Thoracic aorta (tissue), 2 donors: Measurements from ENCODE around the gene CCDC7. TPM values are rescaled to one million over a fixed set of nuclear protein-coding genes. Genes with fewer than 3 reads are reported as not detected.
"Not testable (repeated sequence)": the region's sequence is repeated elsewhere in the genome, so short reads cannot be mapped to it uniquely, and the experiment has no call there.

Source experiments
- ATAC-seq: fragments of 150-250 bp; one replicate; pipeline ENCODE4 v1.8.0; 2017; ENCODE audit warnings: low read depth; ENCODE audit not compliant: insufficient number of reproducible peaks, low FRiP score
- DNase-seq: peaks from one replicate; pipeline ENCODE4 v3.0.0-alpha.2; 2020; ENCODE audit warnings: low spot score
- H3K27ac ChIP-seq, 2 donors: fragments of 200-600 bp; sonication (generic); 1 replicate in 1 of 2; 2 replicates in 1 of 2; pipeline ENCODE4 v1.5.1; 2016; ENCODE audit warnings: mild to moderate bottlenecking in 2 of 2, moderate library complexity in 2 of 2
- H3K27me3 ChIP-seq: fragments of 200-600 bp; sonication (generic); replicated peaks from 2 replicates; pipeline ENCODE4 v1.6.0; 2016; ENCODE audit warnings: mild to moderate bottlenecking; ENCODE audit not compliant: insufficient read depth
- H3K36me3 ChIP-seq: fragments of 200-600 bp; sonication (generic); one replicate; pipeline ENCODE4 v1.5.1; 2016
- H3K4me1 ChIP-seq, 2 donors: fragments of 200-600 bp; sonication (generic); 1 replicate in 1 of 2; 2 replicates in 1 of 2; pipeline versions ENCODE4 v1.5.1 to v1.6.0; 2016; ENCODE audit warnings: low read depth in 2 of 2, mild to moderate bottlenecking in 1 of 2; ENCODE audit not compliant: control insufficient read depth in 1 of 2
- H3K4me3 ChIP-seq: fragments of 200-600 bp; sonication (generic); 2 replicates; pipeline ENCODE4 v1.5.1; 2016; ENCODE audit warnings: mild to moderate bottlenecking
- H3K9me3 ChIP-seq: fragments of 200-600 bp; sonication (generic); 2 replicates; pipeline ENCODE4 v1.5.1; 2016
- total RNA-seq, 2 donors: library from RNA; depleted of rRNA; stranded (reverse); fragments of >200 nt; gene quantifications; one replicate each; pipeline versions ENCODE4 v1.1.0 to v1.2.3, GENCODE V29; 2016
- TF ChIP-seq, protein P1 (sequence below): fragments of 200-600 bp; sonication (generic); IDR thresholded peaks from one replicate; pipeline ENCODE4 v1.5.1; 2019; ENCODE audit warnings: antibody characterized with exemption

The CCDC7 gene
- total RNA-seq, 2 donors from 2014 or later: 35.6 to 70.8 TPM

DNA sequence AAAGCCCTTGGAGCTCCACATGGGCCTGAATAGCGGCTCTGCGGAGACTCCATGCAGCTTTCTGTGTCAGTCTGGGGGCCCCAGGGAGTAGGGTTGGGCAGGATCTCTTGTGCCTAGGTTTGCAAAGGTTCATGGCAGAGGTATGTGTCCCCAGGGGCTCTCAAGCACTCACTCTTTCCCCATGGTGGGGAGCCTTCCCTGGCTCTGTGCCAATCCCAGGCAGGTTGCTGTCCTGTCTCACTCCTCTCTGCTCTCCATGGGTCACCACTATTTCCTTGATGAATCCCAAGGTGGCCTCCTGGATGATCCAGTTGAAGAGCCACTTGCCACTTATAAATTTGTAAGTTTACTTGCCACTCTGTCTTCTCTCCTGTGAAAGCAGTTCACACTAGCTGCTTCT, 238.4 kb downstream of the CCDC7 start:
- H3K9me3 ChIP-seq: peaks cover 9% of the 10 kb centered on the region
- no peak for ATAC-seq
- TF ChIP-seq, protein P1, sequence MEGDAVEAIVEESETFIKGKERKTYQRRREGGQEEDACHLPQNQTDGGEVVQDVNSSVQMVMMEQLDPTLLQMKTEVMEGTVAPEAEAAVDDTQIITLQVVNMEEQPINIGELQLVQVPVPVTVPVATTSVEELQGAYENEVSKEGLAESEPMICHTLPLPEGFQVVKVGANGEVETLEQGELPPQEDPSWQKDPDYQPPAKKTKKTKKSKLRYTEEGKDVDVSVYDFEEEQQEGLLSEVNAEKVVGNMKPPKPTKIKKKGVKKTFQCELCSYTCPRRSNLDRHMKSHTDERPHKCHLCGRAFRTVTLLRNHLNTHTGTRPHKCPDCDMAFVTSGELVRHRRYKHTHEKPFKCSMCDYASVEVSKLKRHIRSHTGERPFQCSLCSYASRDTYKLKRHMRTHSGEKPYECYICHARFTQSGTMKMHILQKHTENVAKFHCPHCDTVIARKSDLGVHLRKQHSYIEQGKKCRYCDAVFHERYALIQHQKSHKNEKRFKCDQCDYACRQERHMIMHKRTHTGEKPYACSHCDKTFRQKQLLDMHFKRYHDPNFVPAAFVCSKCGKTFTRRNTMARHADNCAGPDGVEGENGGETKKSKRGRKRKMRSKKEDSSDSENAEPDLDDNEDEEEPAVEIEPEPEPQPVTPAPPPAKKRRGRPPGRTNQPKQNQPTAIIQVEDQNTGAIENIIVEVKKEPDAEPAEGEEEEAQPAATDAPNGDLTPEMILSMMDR: no peak
- no peaks in the 10 kb centered on the region for H3K27me3 ChIP-seq
- peaks cover 7% of the 10 kb centered on the region for H3K36me3 ChIP-seq
- DNase-seq: no peak
- no peak overlapping the region for H3K27ac ChIP-seq
- H3K4me3 ChIP-seq: no peak overlapping the region
- no peaks in the 10 kb centered on the region for H3K4me1 ChIP-seq

DNA sequence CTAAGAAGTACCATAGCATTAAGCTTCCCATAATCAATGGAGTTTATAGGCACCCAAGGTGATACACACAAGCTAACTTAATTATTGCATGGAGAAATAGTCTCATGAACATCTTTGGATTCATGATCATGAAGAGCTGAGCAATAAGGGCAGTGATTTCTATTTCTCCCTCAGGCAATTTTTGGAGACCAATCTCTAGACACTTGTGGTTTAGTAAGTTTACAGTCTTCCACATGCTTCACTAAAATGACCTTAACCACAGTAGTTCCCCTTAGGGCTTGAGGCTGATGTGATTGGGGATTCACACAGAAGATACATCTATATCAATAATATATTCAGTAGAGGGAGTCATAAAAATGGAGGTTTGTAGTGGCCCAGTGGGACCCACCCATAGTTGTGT, 241.2 kb downstream of the CCDC7 start:
- Histone ChIP-seq H3K36me3 (peaks cover 7% of the 10 kb centered on the region), H3K27me3 (no peaks in the 10 kb centered on the region), H3K9me3 (peaks cover 9% of the 10 kb centered on the region), H3K27ac (no peak overlapping the region), H3K4me3 (no peak overlapping the region), H3K4me1 (no peaks in the 10 kb centered on the region)
- ATAC-seq: no peak
- TF ChIP-seq, protein P1: no peak
- DNase-seq: no peak

DNA sequence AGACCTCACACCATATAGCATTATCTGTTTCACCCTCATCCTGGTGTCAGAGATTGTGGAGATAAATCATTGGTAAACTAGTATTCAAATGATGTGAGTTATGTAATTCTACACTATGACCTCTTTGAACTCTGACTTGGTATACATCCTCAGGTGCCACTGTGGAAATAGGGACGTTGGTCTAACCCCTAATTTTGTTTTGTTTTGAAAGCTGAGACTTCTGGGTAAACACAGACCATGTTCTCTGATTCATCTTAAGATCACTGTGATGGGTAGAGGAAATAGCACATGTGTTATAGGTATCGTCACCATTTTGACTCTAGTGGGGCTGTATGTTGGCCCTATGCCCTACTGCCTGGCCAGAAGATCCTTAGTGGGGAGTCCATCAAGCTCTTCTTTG, 241.6 kb downstream of the CCDC7 start:
- Histone ChIP-seq H3K4me1 (no peaks in the 10 kb centered on the region), H3K27me3 (no peaks in the 10 kb centered on the region), H3K36me3 (peaks cover 7% of the 10 kb centered on the region), H3K4me3 (no peak overlapping the region), H3K27ac (no peak overlapping the region), H3K9me3 (peaks cover 5% of the 10 kb centered on the region)
- DNase-seq (no peak), ATAC-seq (no peak)
- TF ChIP-seq, protein P1: no peak

DNA sequence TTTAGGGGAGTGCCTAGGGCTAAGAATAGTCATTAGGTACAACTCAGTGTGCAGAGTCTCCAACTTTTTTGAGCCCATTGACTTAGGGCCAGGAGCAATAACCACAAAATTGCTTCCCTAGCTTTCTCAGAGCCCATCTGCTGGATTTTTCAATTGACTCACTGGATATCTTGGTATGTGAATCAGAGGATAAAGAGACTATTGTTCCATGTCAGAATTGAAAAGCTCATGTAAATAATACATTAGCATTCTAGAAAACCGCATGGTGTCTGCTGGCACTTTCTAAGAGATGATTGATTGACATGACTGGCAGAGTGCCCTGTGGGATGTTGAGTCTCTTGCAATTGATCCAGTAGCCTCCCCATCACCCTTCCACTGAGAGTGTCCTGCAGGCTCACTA, 246.2 kb downstream of the CCDC7 start:
- H3K4me3 ChIP-seq: no peak overlapping the region
- peaks cover 5% of the 10 kb centered on the region for H3K36me3 ChIP-seq
- H3K4me1 ChIP-seq: no peaks in the 10 kb centered on the region
- H3K27me3 ChIP-seq: no peaks in the 10 kb centered on the region
- peaks cover 2% of the 10 kb centered on the region for H3K9me3 ChIP-seq
- DNase-seq (no peak), ATAC-seq (no peak)
- no peak overlapping the region for H3K27ac ChIP-seq
- TF ChIP-seq, protein P1: no peak

DNA sequence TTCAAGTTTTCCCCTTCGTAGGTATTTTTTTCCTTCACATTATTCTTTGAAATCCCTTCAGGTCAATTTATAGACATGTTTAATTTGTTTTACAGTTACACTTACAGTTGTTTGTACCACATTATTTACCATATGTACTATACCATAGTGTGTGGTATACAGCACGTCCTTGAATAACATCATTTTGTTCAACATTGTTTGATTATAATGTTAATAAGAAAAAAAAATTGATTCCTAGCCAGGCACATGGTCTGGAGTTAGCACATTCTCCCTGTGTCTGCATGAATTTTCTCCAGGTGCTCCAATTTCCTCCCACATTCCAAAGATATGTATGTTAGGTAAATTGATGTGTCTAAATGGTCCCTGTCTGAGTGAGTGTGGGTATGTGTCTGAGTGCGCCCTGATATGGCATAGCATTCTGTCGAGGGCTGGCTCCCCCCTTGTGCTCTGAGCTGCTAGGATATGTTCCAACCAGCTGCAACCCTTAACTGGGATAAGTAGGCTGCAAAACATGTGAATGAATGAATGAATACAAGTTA, 247.6 kb downstream of the CCDC7 start:
- DNase-seq: no peak
- Histone ChIP-seq H3K27me3 (no peaks in the 10 kb centered on the region), H3K36me3 (peaks cover 4% of the 10 kb centered on the region), H3K27ac (no peak overlapping the region), H3K4me3 (no peak overlapping the region), H3K4me1 (no peaks in the 10 kb centered on the region), H3K9me3 (peaks cover 5% of the 10 kb centered on the region)
- TF ChIP-seq, protein P1: no peak
- no peak for ATAC-seq

DNA sequence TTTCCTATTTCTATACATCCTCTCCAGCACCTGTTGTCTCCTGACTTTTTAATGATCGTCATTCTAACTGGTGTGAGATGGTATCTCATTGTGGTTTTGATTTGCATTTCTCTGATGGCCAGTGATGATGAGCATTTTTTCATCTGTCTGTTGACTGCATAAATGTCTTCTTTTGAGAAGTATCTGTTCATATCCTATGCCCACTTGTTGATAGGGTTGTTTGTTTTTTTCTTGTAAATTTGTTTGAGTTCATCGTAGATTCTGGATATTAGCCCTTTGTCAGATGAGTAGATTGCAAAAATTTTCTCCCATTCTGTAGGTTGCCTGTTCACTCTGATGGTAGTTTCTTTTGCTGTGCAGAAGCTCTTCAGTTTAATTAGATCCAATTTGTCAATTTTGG, 253.7 kb downstream of the CCDC7 start:
- H3K4me1 ChIP-seq, H3K4me3 ChIP-seq, H3K36me3 ChIP-seq, H3K27me3 ChIP-seq, H3K27ac ChIP-seq, ATAC-seq, H3K9me3 ChIP-seq, DNase-seq: not testable (repeated sequence)
